ENCODE measurements around the gene IFRD1. TPM values are rescaled to one million over a fixed set of nuclear protein-coding genes. Genes with fewer than 3 reads are reported as not detected.

IFRD1 gene
- total RNA-seq, 1 experiment from 2014 or later = 79.6 TPM

- no TSS peak for BruUV-seq (replicated peaks)
- Histone ChIP-seq H3K27ac (no peak overlapping the region), H3K9me3 (ENCODE audit: insufficient read depth, low read depth) (no peaks in the 10 kb centered on the region), H3F3A (ENCODE audit: insufficient read depth, low read depth) (no peaks in the 10 kb centered on the region), H3K36me3 (ENCODE audit: low read depth) (no peaks in the 10 kb centered on the region), H3K4me1 (replicated peaks; ENCODE audit: insufficient read depth) (no peaks in the 10 kb centered on the region), H2AFZ (no peak overlapping the region), H3K4me2 (no peak overlapping the region), H3K9me2 (ENCODE audit: insufficient read depth) (no peaks in the 10 kb centered on the region), H3K4me3 (no peak overlapping the region), H3K79me2 (ENCODE audit: low read depth) (no peaks in the 10 kb centered on the region), H3K27me3 (ENCODE audit: insufficient read depth, low read depth) (no peaks in the 10 kb centered on the region), H4K20me1 (ENCODE audit: insufficient read depth) (no peaks in the 10 kb centered on the region)
- no peak for DNase-seq
- ChIA-PET POLR2A (ENCODE audit: unreplicated experiment) (no interaction called here), CTCF (interaction anchor here (0.7 kb wide), 1 partner anchor 313 kb away, joined by 3 read pairs; no protein-coding TSS in a partner anchor)
- TF ChIP-seq EZH2 (IDR thresholded peaks at IDR 0.05; ENCODE audit: low read depth) (no peak), CTCF (conservative IDR thresholded peaks at IDR 0.05) (no peak)
- intact Hi-C loops (cut with micrococcal nuclease; ENCODE audit: unreplicated experiment) = no loop called here
Measured at GRCh38 chr7:112510001-112510742, 59.9 kb downstream of the IFRD1 start.

GRCh38 chr7:112510743-112511110 is 60.5 kb downstream of the IFRD1 start:
- intact Hi-C loops (cut with micrococcal nuclease; ENCODE audit: unreplicated experiment) = no loop called here

GRCh38 chr7:112511451-112512202 is 61.4 kb downstream of the IFRD1 start:
- Histone ChIP-seq H3K27me3 (ENCODE audit: insufficient read depth, low read depth) (peaks cover 2% of the 10 kb centered on the region; the same call in 1 of the 2 replicates), H2AFZ (no peak overlapping the region), H3K79me2 (ENCODE audit: low read depth) (no peaks in the 10 kb centered on the region), H3K4me1 (replicated peaks; ENCODE audit: insufficient read depth) (no peaks in the 10 kb centered on the region), H3K27ac (no peak overlapping the region), H3K9me2 (ENCODE audit: insufficient read depth) (no peaks in the 10 kb centered on the region), H3K36me3 (ENCODE audit: low read depth) (no peaks in the 10 kb centered on the region), H4K20me1 (ENCODE audit: insufficient read depth) (no peaks in the 10 kb centered on the region), H3K9me3 (ENCODE audit: insufficient read depth, low read depth) (no peaks in the 10 kb centered on the region), H3K4me2 (no peak overlapping the region), H3K4me3 (no peak overlapping the region), H3F3A (ENCODE audit: insufficient read depth, low read depth) (no peaks in the 10 kb centered on the region)
- TF ChIP-seq CTCF (conservative IDR thresholded peaks at IDR 0.05) (no peak), EZH2 (IDR thresholded peaks at IDR 0.05; ENCODE audit: low read depth) (no peak)
- no peak for DNase-seq
- no TSS peak for BruUV-seq (replicated peaks)
- intact Hi-C loops (cut with micrococcal nuclease; ENCODE audit: unreplicated experiment) = no loop called here
- CTCF ChIA-PET = no interaction called here
- POLR2A ChIA-PET (ENCODE audit: unreplicated experiment) = no interaction called here

More at GRCh38 chr7:112510743-112511110, 60.5 kb downstream of the IFRD1 start:
- Histone ChIP-seq H3K9me2 (ENCODE audit: insufficient read depth) (no peaks in the 10 kb centered on the region), H3K4me3 (no peak overlapping the region), H3K4me1 (replicated peaks; ENCODE audit: insufficient read depth) (no peaks in the 10 kb centered on the region), H3K27ac (no peak overlapping the region), H2AFZ (no peak overlapping the region), H3K9me3 (ENCODE audit: insufficient read depth, low read depth) (no peaks in the 10 kb centered on the region), H3K4me2 (no peak overlapping the region), H3K79me2 (ENCODE audit: low read depth) (no peaks in the 10 kb centered on the region), H3K27me3 (ENCODE audit: insufficient read depth, low read depth) (no peaks in the 10 kb centered on the region), H3F3A (ENCODE audit: insufficient read depth, low read depth) (no peaks in the 10 kb centered on the region), H4K20me1 (ENCODE audit: insufficient read depth) (no peaks in the 10 kb centered on the region), H3K36me3 (ENCODE audit: low read depth) (no peaks in the 10 kb centered on the region)
- no peak for DNase-seq
- POLR2A ChIA-PET (ENCODE audit: unreplicated experiment) = no interaction called here
- TF ChIP-seq CTCF (conservative IDR thresholded peaks at IDR 0.05) (no peak), EZH2 (IDR thresholded peaks at IDR 0.05; ENCODE audit: low read depth) (no peak)
- no TSS peak for BruUV-seq (replicated peaks)
- CTCF ChIA-PET = no interaction called here

Data from PC-9 (cell line).